Measurements from ENCODE around the gene AMBRA1.

DNA sequence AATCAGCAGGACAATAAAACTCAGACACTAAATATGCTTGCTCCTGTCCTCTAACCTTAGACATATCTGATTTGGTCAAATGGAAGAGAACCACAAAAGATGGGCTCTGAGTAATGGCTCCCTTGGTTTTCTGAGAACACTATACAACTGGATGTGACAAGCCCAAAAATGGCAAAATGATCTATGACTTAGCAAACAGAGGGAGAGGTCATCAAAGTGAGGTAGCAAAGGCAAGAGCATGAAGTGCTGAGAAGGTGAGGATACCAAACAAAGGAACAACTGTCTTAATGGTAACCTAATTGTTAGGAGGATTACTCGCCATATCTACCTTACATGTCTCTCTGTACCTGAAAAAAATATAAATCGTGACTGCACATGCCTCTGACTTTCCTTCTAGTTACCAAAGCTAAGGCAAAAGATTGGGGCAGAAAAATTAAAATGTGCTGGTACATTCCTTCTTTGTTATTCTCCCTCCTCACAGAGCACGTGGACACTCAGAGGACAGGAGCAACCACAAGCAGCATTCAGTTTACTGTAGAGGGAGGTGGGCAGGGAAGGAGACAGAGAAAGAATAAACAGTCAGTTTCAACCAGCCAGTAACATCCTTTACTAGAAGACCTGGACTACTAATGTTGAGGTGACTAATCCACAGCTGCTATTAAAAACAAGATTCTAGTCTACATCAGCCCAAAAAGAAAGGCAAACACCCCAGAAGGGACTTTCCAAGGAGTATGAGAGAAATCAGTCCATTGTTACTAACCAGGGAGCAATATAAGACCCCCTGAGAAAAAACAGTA lies 88.8 kb downstream of the AMBRA1 start:
- TF ChIP-seq, protein P1, sequence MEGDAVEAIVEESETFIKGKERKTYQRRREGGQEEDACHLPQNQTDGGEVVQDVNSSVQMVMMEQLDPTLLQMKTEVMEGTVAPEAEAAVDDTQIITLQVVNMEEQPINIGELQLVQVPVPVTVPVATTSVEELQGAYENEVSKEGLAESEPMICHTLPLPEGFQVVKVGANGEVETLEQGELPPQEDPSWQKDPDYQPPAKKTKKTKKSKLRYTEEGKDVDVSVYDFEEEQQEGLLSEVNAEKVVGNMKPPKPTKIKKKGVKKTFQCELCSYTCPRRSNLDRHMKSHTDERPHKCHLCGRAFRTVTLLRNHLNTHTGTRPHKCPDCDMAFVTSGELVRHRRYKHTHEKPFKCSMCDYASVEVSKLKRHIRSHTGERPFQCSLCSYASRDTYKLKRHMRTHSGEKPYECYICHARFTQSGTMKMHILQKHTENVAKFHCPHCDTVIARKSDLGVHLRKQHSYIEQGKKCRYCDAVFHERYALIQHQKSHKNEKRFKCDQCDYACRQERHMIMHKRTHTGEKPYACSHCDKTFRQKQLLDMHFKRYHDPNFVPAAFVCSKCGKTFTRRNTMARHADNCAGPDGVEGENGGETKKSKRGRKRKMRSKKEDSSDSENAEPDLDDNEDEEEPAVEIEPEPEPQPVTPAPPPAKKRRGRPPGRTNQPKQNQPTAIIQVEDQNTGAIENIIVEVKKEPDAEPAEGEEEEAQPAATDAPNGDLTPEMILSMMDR (conservative IDR thresholded peaks at IDR 0.05), result no peak
- TF ChIP-seq ZFX (IDR thresholded peaks at IDR 0.05), result no peak

Data from C4-2B (cell line).